Activated CD4-positive, alpha-beta T cell treated with anti-CD3 and anti-CD28 coated beads, Interleukin-2, amount 10 ng/mL, durations not matched to agents 7 days and 5 days (primary cell): Measurements from ENCODE around the gene NUP62. TPM values are rescaled to one million over a fixed set of nuclear protein-coding genes. Genes with fewer than 3 reads are reported as not detected.

ENCODE experiments used
- CTCF ChIA-PET: fragments of 350-600 bp; sonication (Branson Sonifier 250); formaldehyde crosslinking; loops from one replicate; lab custom pipeline; 2021; ENCODE audit warnings: antibody characterized with exemption; lab: Charles Lee
- POLR2A ChIA-PET: fragments of 350-600 bp; sonication (Branson Sonifier 250); formaldehyde crosslinking; loops from one replicate; lab custom pipeline; 2021; ENCODE audit warnings: antibody characterized with exemption; lab: Charles Lee
- DNase-seq: peaks from one replicate; pipeline ENCODE4 v3.0.0-alpha.2; 2020
- H3K27ac Mint-ChIP-seq: one replicate; pipeline ENCODE4 v1.8.0; 2021; ENCODE audit warnings: mild to moderate bottlenecking, moderate library complexity, mixed read lengths
- H3K27me3 Mint-ChIP-seq: one replicate; pipeline ENCODE4 v1.8.0; 2021; ENCODE audit warnings: mixed read lengths
- H3K36me3 Mint-ChIP-seq: one replicate; pipeline ENCODE4 v1.8.0; 2021; ENCODE audit warnings: low read depth, mixed read lengths
- H3K4me1 Mint-ChIP-seq: one replicate; pipeline ENCODE4 v1.8.0; 2021; ENCODE audit warnings: mixed read lengths
- H3K4me3 Mint-ChIP-seq: one replicate; pipeline ENCODE4 v1.8.0; 2021; ENCODE audit warnings: mild to moderate bottlenecking, moderate library complexity, mixed read lengths
- H3K9me3 Mint-ChIP-seq: one replicate; pipeline ENCODE4 v1.8.0; 2021; ENCODE audit warnings: mixed read lengths
- total RNA-seq, 2 experiments: library from RNA; stranded (reverse); gene quantifications; one replicate each; pipeline ENCODE4 v1.2.3, GENCODE V29; 2021

Gene NUP62
- total RNA-seq, 2 experiments from 2014 or later = 111 to 127 TPM

GRCh38 chr19:49918089-49918488 lies 11.2 kb downstream of the NUP62 start:
- Mint-ChIP-seq H3K27me3 (no peaks in the 10 kb centered on the region), H3K27ac (no peak overlapping the region), H3K4me3 (no peak overlapping the region), H3K4me1 (peaks cover 34% of the 10 kb centered on the region), H3K9me3 (no peaks in the 10 kb centered on the region), H3K36me3 (peaks cover 61% of the 10 kb centered on the region)
- POLR2A ChIA-PET = interaction anchor here (0.8 kb wide), 1 partner anchor 24 kb away, joined by 4 read pairs; no protein-coding TSS in a partner anchor
- no peak for DNase-seq
- CTCF ChIA-PET = interaction anchor here (0.7 to 1.5 kb wide), 3 partner anchors 9 to 448 kb away, joined by 4 to 9 read pairs (median 5); no protein-coding TSS in a partner anchor

GRCh38 chr19:49916839-49917733 lies 12.2 kb downstream of the NUP62 start:
- H3K4me1 Mint-ChIP-seq = peaks cover 37% of the 10 kb centered on the region
- H3K36me3 Mint-ChIP-seq = peaks cover 66% of the 10 kb centered on the region
- ChIA-PET CTCF (interaction anchor here (0.7 to 1.5 kb wide), 3 partner anchors 8 to 449 kb away, joined by 4 to 9 read pairs (median 5); no protein-coding TSS in a partner anchor), POLR2A (interaction anchor here (0.8 kb wide), 1 partner anchor 23 kb away, joined by 4 read pairs; no protein-coding TSS in a partner anchor)
- no peak for DNase-seq
- H3K4me3 Mint-ChIP-seq = no peak overlapping the region
- H3K27me3 Mint-ChIP-seq = no peaks in the 10 kb centered on the region
- no peaks in the 10 kb centered on the region for H3K9me3 Mint-ChIP-seq
- H3K27ac Mint-ChIP-seq = no peak overlapping the region

- CTCF ChIA-PET = no interaction called here
- no peak overlapping the region for H3K27ac Mint-ChIP-seq
Observed at GRCh38 chr19:49915271-49915670, 14.0 kb downstream of the NUP62 start.

GRCh38 chr19:49913720-49914119 lies 15.6 kb downstream of the NUP62 start:
- Mint-ChIP-seq H3K27me3 (no peaks in the 10 kb centered on the region), H3K36me3 (peaks cover 61% of the 10 kb centered on the region), H3K4me1 (peaks cover 36% of the 10 kb centered on the region), H3K9me3 (no peaks in the 10 kb centered on the region), H3K27ac (no peak overlapping the region), H3K4me3 (no peak overlapping the region)
- ChIA-PET CTCF (interaction anchor here (0.7 to 1.9 kb wide), 3 partner anchors 9 to 34 kb away, joined by 3 to 6 read pairs (median 5); no protein-coding TSS in a partner anchor), POLR2A (no interaction called here)
- DNase-seq = no peak

More at GRCh38 chr19:49915271-49915670, 14.0 kb downstream of the NUP62 start:
- DNase-seq = no peak
- H3K27me3 Mint-ChIP-seq = no peaks in the 10 kb centered on the region
- H3K4me1 Mint-ChIP-seq = peaks cover 37% of the 10 kb centered on the region
- POLR2A ChIA-PET = no interaction called here
- H3K9me3 Mint-ChIP-seq = no peaks in the 10 kb centered on the region
- H3K36me3 Mint-ChIP-seq = peaks cover 59% of the 10 kb centered on the region
- H3K4me3 Mint-ChIP-seq = no peak overlapping the region

GRCh38 chr19:49912965-49913685 lies 16.2 kb downstream of the NUP62 start:
- Mint-ChIP-seq H3K27ac (no peak overlapping the region), H3K27me3 (no peaks in the 10 kb centered on the region), H3K36me3 (peaks cover 63% of the 10 kb centered on the region), H3K4me3 (no peak overlapping the region), H3K4me1 (peaks cover 36% of the 10 kb centered on the region), H3K9me3 (no peaks in the 10 kb centered on the region)
- CTCF ChIA-PET = interaction anchor here (0.7 to 1.9 kb wide), 4 partner anchors 8 to 35 kb away, joined by 3 to 6 read pairs (median 6); partner anchors contain the start of genes ATF5 and NUP62
- DNase-seq = no peak
- POLR2A ChIA-PET = no interaction called here

- Mint-ChIP-seq H3K36me3 (peaks cover 62% of the 10 kb centered on the region), H3K4me3 (no peak overlapping the region), H3K4me1 (peaks cover 35% of the 10 kb centered on the region), H3K27me3 (no peaks in the 10 kb centered on the region), H3K27ac (peak overlapping the region; percentile 71), H3K9me3 (no peaks in the 10 kb centered on the region)
- CTCF ChIA-PET = interaction anchor here (0.6 to 1.9 kb wide), 6 partner anchors 9 to 68 kb away, joined by 3 to 6 read pairs (median 4); partner anchors contain the start of genes ATF5 and NUP62
- POLR2A ChIA-PET = interaction anchor here (1.0 kb wide), 1 partner anchor 17 kb away, joined by 3 read pairs; no protein-coding TSS in a partner anchor
- DNase-seq = no peak
Observed at GRCh38 chr19:49911381-49912145, 17.7 kb downstream of the NUP62 start.

GRCh38 chr19:49910179-49910578 lies 19.1 kb downstream of the NUP62 start:
- no peak overlapping the region for H3K27ac Mint-ChIP-seq
- H3K9me3 Mint-ChIP-seq = no peaks in the 10 kb centered on the region
- POLR2A ChIA-PET = no interaction called here
- peaks cover 39% of the 10 kb centered on the region for H3K4me1 Mint-ChIP-seq
- CTCF ChIA-PET = interaction anchor here (1.0 to 2.0 kb wide), 3 partner anchors 8 to 20 kb away, joined by 3 to 5 read pairs (median 5); no protein-coding TSS in a partner anchor
- no peak for DNase-seq
- peaks cover 63% of the 10 kb centered on the region for H3K36me3 Mint-ChIP-seq
- no peaks in the 10 kb centered on the region for H3K27me3 Mint-ChIP-seq
- no peak overlapping the region for H3K4me3 Mint-ChIP-seq

GRCh38 chr19:49908480-49909420 lies 20.6 kb downstream of the NUP62 start:
- ChIA-PET CTCF (interaction anchor here (0.9 to 2.0 kb wide), 2 partner anchors 9 to 16 kb away, joined by 3 to 5 read pairs; no protein-coding TSS in a partner anchor), POLR2A (interaction anchor here (0.6 kb wide), 2 partner anchors 11 to 253 kb away, joined by 3 read pairs; no protein-coding TSS in a partner anchor)
- Mint-ChIP-seq H3K27ac (no peak overlapping the region), H3K4me3 (no peak overlapping the region), H3K36me3 (peaks cover 51% of the 10 kb centered on the region), H3K27me3 (no peaks in the 10 kb centered on the region), H3K9me3 (no peaks in the 10 kb centered on the region), H3K4me1 (peaks cover 46% of the 10 kb centered on the region)
- no peak for DNase-seq

GRCh38 chr19:49907745-49908446 lies 21.4 kb downstream of the NUP62 start:
- DNase-seq = no peak
- CTCF ChIA-PET = interaction anchor here (0.7 to 1.3 kb wide), 3 partner anchors 14 to 95 kb away, joined by 3 to 6 read pairs (median 4); partner anchors contain the start of gene FUZ
- H3K27ac Mint-ChIP-seq = no peak overlapping the region
- no peak overlapping the region for H3K4me3 Mint-ChIP-seq
- no peaks in the 10 kb centered on the region for H3K9me3 Mint-ChIP-seq
- POLR2A ChIA-PET = interaction anchor here (0.6 kb wide), 2 partner anchors 10 to 252 kb away, joined by 3 read pairs; no protein-coding TSS in a partner anchor
- peaks cover 39% of the 10 kb centered on the region for H3K4me1 Mint-ChIP-seq
- no peaks in the 10 kb centered on the region for H3K27me3 Mint-ChIP-seq
- H3K36me3 Mint-ChIP-seq = peaks cover 42% of the 10 kb centered on the region

GRCh38 chr19:49906879-49907564 lies 22.3 kb downstream of the NUP62 start:
- ChIA-PET POLR2A (no interaction called here), CTCF (interaction anchor here (0.7 to 1.9 kb wide), 4 partner anchors 10 to 94 kb away, joined by 3 to 6 read pairs (median 5); partner anchors contain the start of gene FUZ)
- Mint-ChIP-seq H3K9me3 (no peaks in the 10 kb centered on the region), H3K4me3 (no peak overlapping the region), H3K27me3 (no peaks in the 10 kb centered on the region), H3K27ac (no peak overlapping the region), H3K4me1 (peaks cover 36% of the 10 kb centered on the region), H3K36me3 (peaks cover 37% of the 10 kb centered on the region)
- no peak for DNase-seq
